Gastrocnemius medialis (tissue), 4 donors: ENCODE data around the gene MED27.

ENCODE experiments used
- POLR2A ChIP-seq, 2 donors: fragments of 450-650 bp; IDR thresholded peaks; one replicate each; pipeline ENCODE4 v1.6.1; 2017; ENCODE audit warnings: antibody characterized with exemption in 2 of 2, mild to moderate bottlenecking in 2 of 2, moderate library complexity in 2 of 2
- TF ChIP-seq, protein P1 (sequence below), 5 experiments: fragments of 450-650 bp in 3 of 5; fragments of 200-600 bp in 2 of 5; sonication (generic) in 2 of 5; IDR thresholded peaks in 4 of 5; conservative IDR thresholded peaks in 1 of 5; 1 replicate in 4 of 5; 2 replicates in 1 of 5; pipeline ENCODE4 v1.5.1; 2016 to 2019; ENCODE audit warnings: antibody characterized with exemption in 5 of 5, mild to moderate bottlenecking in 3 of 5, moderate library complexity in 3 of 5

DNA sequence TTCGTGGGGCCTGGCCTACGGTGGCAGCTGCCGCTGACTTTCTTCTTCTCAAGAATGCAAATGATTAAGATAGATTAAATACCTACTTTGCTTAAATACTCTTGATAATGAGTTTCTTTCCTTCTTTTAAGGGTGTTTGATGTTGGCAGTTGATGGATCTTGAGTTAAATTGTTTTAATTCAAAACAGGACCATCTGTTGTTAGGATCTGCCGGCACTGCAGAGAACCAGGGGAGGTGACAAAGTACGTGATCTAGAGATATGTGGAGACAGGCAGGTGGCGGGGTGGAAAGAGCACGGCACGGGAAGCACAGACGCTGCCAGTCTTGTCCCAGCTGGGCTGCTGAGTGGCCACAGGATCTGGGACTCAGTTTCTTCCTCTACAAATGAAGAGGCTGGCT lies 37.9 kb downstream of the MED27 start:
- TF ChIP-seq POLR2A (IDR thresholded peaks at IDR 0.05) = no peak
- TF ChIP-seq, protein P1, sequence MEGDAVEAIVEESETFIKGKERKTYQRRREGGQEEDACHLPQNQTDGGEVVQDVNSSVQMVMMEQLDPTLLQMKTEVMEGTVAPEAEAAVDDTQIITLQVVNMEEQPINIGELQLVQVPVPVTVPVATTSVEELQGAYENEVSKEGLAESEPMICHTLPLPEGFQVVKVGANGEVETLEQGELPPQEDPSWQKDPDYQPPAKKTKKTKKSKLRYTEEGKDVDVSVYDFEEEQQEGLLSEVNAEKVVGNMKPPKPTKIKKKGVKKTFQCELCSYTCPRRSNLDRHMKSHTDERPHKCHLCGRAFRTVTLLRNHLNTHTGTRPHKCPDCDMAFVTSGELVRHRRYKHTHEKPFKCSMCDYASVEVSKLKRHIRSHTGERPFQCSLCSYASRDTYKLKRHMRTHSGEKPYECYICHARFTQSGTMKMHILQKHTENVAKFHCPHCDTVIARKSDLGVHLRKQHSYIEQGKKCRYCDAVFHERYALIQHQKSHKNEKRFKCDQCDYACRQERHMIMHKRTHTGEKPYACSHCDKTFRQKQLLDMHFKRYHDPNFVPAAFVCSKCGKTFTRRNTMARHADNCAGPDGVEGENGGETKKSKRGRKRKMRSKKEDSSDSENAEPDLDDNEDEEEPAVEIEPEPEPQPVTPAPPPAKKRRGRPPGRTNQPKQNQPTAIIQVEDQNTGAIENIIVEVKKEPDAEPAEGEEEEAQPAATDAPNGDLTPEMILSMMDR (IDR thresholded peaks at IDR 0.05 in 4 of 5, conservative IDR thresholded peaks at IDR 0.05 in 1 of 5) = no peak
